Suprapubic skin (tissue), 4 donors: ENCODE data around the gene NUP107. TPM values are rescaled to one million over a fixed set of nuclear protein-coding genes. Genes with fewer than 3 reads are reported as not detected.

Source experiments
- DNase-seq, 2 donors: peaks; one replicate each; pipeline ENCODE4 v3.0.0-alpha.2; 2019; ENCODE audit warnings: low spot score in 2 of 2
- H3K27ac ChIP-seq: fragments of 200-600 bp; sonication (generic); one replicate; pipeline ENCODE4 v1.5.1; 2019
- H3K27me3 ChIP-seq: fragments of 200-600 bp; sonication (generic); one replicate; pipeline ENCODE4 v1.5.1; 2019
- H3K36me3 ChIP-seq: fragments of 200-600 bp; sonication (generic); one replicate; pipeline ENCODE4 v1.5.1; 2019
- H3K4me1 ChIP-seq: fragments of 200-600 bp; sonication (generic); one replicate; pipeline ENCODE4 v1.5.1; 2019
- H3K4me3 ChIP-seq: fragments of 200-600 bp; sonication (generic); one replicate; pipeline ENCODE4 v1.5.1; 2019; ENCODE audit warnings: mild to moderate bottlenecking
- H3K9me3 ChIP-seq: fragments of 200-600 bp; sonication (generic); one replicate; pipeline ENCODE4 v1.5.1; 2019
- CTCF ChIP-seq, 2 donors: fragments of 200-600 bp in 1 of 2; fragments of 450-650 bp in 1 of 2; sonication (generic) in 1 of 2; IDR thresholded peaks; one replicate each; pipeline ENCODE4 v1.5.1; 2016 to 2019; ENCODE audit warnings: antibody characterized with exemption in 2 of 2, mild to moderate bottlenecking in 1 of 2, moderate library complexity in 1 of 2
- EP300 ChIP-seq: sonication (generic); formaldehyde crosslinking; IDR thresholded peaks from one replicate; pipeline ENCODE4 v1.6.1; 2017; ENCODE audit warnings: antibody characterized with exemption
- POLR2A ChIP-seq, 2 donors: fragments of 450-650 bp; IDR thresholded peaks; one replicate each; pipeline ENCODE4 v1.6.1; 2017; ENCODE audit warnings: antibody characterized with exemption in 2 of 2, mild to moderate bottlenecking in 2 of 2, moderate library complexity in 2 of 2
- POLR2AphosphoS5 ChIP-seq, 3 donors: sonication (generic); formaldehyde crosslinking; IDR thresholded peaks; one replicate each; pipeline ENCODE4 v1.6.1; 2017; ENCODE audit warnings: antibody characterized with exemption in 3 of 3
- WGBS: methylation state at CpG from one replicate; pipeline ENCODE4 v1.1.5; 2018; 5-methylcytosine and 5-hydroxymethylcytosine counted together
- total RNA-seq, 4 donors: library from RNA; depleted of rRNA; stranded (reverse); fragments of >200 nt; gene quantifications; one replicate each; pipeline ENCODE4 v1.1.0, GENCODE V29; 2016

Gene NUP107
- total RNA-seq, 4 donors from 2014 or later: 13.3 to 82.7 (median 25.3) TPM

DNA sequence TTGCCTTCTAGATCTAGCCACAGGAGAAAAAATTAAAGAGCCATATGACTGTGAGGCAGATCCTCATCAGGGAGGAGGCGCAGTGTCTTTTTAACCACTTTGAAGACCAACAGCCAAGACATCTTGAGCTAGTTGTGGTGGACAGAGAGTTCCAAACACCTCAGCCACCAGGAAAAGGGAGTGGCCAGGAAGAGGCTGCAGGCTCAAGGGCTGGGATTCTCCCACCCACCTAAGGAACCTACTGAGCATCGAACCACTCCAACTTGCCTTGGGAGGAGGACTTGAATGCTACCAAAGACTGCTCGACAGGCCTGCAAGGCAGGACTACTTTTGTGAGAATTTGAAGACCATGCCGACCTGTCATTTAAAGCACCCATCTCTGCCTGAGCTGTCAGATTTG lies 106.7 kb downstream of the NUP107 start:
- no peaks in the 10 kb centered on the region for H3K27me3 ChIP-seq
- WGBS: 75% methylated on average over 4 of the region's 4 CpGs
- no peak overlapping the region for H3K27ac ChIP-seq
- H3K36me3 ChIP-seq: no peaks in the 10 kb centered on the region
- no peaks in the 10 kb centered on the region for H3K9me3 ChIP-seq
- no peak for DNase-seq
- no peak overlapping the region for H3K4me3 ChIP-seq
- TF ChIP-seq EP300 (no peak), POLR2A (IDR thresholded peaks at IDR 0.05) (no peak), CTCF (IDR thresholded peaks at IDR 0.05) (no peak), POLR2AphosphoS5 (IDR thresholded peaks at IDR 0.05) (no peak)
- no peaks in the 10 kb centered on the region for H3K4me1 ChIP-seq

DNA sequence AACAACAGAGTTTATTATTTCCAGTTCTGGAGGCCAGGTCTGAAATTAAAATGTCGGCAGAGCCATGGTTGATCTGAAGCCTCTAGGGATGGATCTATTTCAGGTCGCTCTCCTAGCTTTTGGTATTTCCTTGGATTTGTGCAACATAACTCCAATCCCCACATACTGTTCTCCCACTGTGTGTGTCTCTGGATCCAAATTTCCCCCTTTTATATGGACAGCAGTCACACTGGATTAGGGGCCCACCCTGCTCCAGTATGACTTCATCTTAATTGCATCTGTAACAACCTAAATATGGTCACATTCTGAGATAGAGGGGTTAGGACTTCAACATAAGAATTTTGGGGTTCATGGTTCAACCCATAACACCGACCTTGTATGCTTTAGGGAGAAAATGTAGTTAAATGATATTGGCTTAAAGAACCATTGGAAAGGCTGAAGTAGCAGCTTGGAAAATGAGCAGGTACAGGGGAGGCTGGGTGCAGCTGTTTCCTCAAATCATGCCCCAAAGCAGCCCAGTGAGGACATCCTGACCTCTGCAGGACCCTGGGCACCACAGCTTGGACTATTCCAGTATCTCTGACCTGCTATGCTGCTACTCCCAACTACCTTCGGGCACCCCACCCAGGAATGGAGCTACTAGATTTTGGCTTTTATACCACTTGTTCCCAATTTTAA lies 107.3 kb downstream of the NUP107 start:
- Histone ChIP-seq H3K4me1 (no peaks in the 10 kb centered on the region), H3K27me3 (no peaks in the 10 kb centered on the region), H3K27ac (no peak overlapping the region), H3K4me3 (no peak overlapping the region), H3K36me3 (no peaks in the 10 kb centered on the region), H3K9me3 (no peaks in the 10 kb centered on the region)
- TF ChIP-seq EP300: no peak
- no peak for TF ChIP-seq CTCF (IDR thresholded peaks at IDR 0.05)
- TF ChIP-seq POLR2AphosphoS5 (IDR thresholded peaks at IDR 0.05): no peak
- TF ChIP-seq POLR2A (IDR thresholded peaks at IDR 0.05): no peak
- 90% methylated on average over 4 of the region's 4 CpGs for WGBS
- DNase-seq: no peak

GRCh38 chr12:68794653-68795251 lies 108.0 kb downstream of the NUP107 start:
- TF ChIP-seq CTCF (IDR thresholded peaks at IDR 0.05) (no peak), POLR2A (IDR thresholded peaks at IDR 0.05) (no peak), POLR2AphosphoS5 (IDR thresholded peaks at IDR 0.05) (no peak), EP300 (no peak)
- no peaks in the 10 kb centered on the region for H3K36me3 ChIP-seq
- H3K27me3 ChIP-seq: no peaks in the 10 kb centered on the region
- no peaks in the 10 kb centered on the region for H3K9me3 ChIP-seq
- no peak for DNase-seq
- no peak overlapping the region for H3K27ac ChIP-seq
- no peaks in the 10 kb centered on the region for H3K4me1 ChIP-seq
- 94% methylated on average over 3 of the region's 3 CpGs for WGBS
- no peak overlapping the region for H3K4me3 ChIP-seq

Other genes with a start within 250 kb of the NUP107 start
- gene RAP1B, start 76.1 kb upstream of the NUP107 start, total RNA-seq: 100 to 1,000 TPM in 3 of 4 donors, 10 to 100 TPM in 1; 95.2 to 154 (median 115) TPM
- 10 to 100 TPM in 2 of 4 donors, 1 to 10 TPM in 2; 3.6 to 17.0 (median 9.7) TPM for gene SLC35E3, start 59.2 kb downstream of the NUP107 start, total RNA-seq
- 10 to 100 TPM; 39.5 to 84.1 (median 61.8) TPM for gene MDM2, start 121.2 kb downstream of the NUP107 start, total RNA-seq
- 100 to 1,000 TPM in 1 of 4 donors, 10 to 100 TPM in 3; 59.0 to 120 (median 79.7) TPM for gene CPM, start 246.2 kb downstream of the NUP107 start, total RNA-seq